ENCODE data around the gene NRG3.

DNA sequence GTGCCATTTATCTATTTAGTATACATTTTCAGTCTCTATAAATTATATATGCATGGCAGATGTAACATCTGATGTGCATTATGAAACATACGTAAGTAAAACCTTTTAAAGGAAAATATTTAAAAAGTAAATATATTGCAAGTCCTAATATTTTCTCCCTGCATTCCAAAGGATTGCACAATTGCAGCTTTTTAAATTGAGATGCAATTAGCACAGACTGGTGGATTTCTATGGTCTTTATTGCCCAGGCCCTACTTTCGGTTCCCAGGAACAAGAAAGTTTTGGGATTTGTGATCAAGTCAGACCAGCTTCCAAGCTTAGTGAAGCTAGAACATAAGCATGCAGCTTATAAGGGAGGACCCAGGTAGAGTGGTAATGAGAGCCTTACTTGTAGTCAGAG is 337.8 kb downstream of the NRG3 start:
- TF ChIP-seq POLR2A (IDR thresholded peaks at IDR 0.05), result no peak
- TF ChIP-seq, protein P1, sequence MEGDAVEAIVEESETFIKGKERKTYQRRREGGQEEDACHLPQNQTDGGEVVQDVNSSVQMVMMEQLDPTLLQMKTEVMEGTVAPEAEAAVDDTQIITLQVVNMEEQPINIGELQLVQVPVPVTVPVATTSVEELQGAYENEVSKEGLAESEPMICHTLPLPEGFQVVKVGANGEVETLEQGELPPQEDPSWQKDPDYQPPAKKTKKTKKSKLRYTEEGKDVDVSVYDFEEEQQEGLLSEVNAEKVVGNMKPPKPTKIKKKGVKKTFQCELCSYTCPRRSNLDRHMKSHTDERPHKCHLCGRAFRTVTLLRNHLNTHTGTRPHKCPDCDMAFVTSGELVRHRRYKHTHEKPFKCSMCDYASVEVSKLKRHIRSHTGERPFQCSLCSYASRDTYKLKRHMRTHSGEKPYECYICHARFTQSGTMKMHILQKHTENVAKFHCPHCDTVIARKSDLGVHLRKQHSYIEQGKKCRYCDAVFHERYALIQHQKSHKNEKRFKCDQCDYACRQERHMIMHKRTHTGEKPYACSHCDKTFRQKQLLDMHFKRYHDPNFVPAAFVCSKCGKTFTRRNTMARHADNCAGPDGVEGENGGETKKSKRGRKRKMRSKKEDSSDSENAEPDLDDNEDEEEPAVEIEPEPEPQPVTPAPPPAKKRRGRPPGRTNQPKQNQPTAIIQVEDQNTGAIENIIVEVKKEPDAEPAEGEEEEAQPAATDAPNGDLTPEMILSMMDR (IDR thresholded peaks at IDR 0.05), result no peak
- no peak for TF ChIP-seq EP300 (IDR thresholded peaks at IDR 0.05)
- TF ChIP-seq POLR2AphosphoS5 (IDR thresholded peaks at IDR 0.05), result no peak

Measured in upper lobe of left lung (tissue), 4 donors.